ENCODE measurements around the gene TRIP13.

TRIP13 gene

GRCh38 chr5:952597-953271, 60.0 kb downstream of the TRIP13 start:
- Histone ChIP-seq H3K9me3 (ENCODE audit: control insufficient read depth, insufficient read depth, low read length) (no peaks in the 10 kb centered on the region), H3K36me3 (ENCODE audit: control insufficient read depth, low read length) (no peaks in the 10 kb centered on the region), H3F3A (ENCODE audit: control insufficient read depth, insufficient read depth) (no peaks in the 10 kb centered on the region), H3K27ac (ENCODE audit: low read depth, low read length) (no peak overlapping the region), H3K4me3 (ENCODE audit: low read length) (no peak overlapping the region), H3K27me3 (ENCODE audit: control insufficient read depth, low read length) (no peaks in the 10 kb centered on the region), H3K79me2 (ENCODE audit: control insufficient read depth, low read length) (no peaks in the 10 kb centered on the region), H3K4me2 (ENCODE audit: low read length) (no peak overlapping the region), H4K20me1 (ENCODE audit: control insufficient read depth, insufficient read depth, low read depth, low read length) (no peaks in the 10 kb centered on the region), H3K4me1 (ENCODE audit: control insufficient read depth, low read length) (no peaks in the 10 kb centered on the region), H3K9me2 (replicated peaks; ENCODE audit: control insufficient read depth, low read length) (no peaks in the 10 kb centered on the region)
- TF ChIP-seq, protein P1, sequence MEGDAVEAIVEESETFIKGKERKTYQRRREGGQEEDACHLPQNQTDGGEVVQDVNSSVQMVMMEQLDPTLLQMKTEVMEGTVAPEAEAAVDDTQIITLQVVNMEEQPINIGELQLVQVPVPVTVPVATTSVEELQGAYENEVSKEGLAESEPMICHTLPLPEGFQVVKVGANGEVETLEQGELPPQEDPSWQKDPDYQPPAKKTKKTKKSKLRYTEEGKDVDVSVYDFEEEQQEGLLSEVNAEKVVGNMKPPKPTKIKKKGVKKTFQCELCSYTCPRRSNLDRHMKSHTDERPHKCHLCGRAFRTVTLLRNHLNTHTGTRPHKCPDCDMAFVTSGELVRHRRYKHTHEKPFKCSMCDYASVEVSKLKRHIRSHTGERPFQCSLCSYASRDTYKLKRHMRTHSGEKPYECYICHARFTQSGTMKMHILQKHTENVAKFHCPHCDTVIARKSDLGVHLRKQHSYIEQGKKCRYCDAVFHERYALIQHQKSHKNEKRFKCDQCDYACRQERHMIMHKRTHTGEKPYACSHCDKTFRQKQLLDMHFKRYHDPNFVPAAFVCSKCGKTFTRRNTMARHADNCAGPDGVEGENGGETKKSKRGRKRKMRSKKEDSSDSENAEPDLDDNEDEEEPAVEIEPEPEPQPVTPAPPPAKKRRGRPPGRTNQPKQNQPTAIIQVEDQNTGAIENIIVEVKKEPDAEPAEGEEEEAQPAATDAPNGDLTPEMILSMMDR (IDR thresholded peaks at IDR 0.05; ENCODE audit: low read depth, low read length, poor library complexity, severe bottlenecking), result no peak
- no peak for TF ChIP-seq EZH2phosphoT487 (IDR thresholded peaks at IDR 0.05; ENCODE audit: borderline replicate concordance, low read length)

DNA sequence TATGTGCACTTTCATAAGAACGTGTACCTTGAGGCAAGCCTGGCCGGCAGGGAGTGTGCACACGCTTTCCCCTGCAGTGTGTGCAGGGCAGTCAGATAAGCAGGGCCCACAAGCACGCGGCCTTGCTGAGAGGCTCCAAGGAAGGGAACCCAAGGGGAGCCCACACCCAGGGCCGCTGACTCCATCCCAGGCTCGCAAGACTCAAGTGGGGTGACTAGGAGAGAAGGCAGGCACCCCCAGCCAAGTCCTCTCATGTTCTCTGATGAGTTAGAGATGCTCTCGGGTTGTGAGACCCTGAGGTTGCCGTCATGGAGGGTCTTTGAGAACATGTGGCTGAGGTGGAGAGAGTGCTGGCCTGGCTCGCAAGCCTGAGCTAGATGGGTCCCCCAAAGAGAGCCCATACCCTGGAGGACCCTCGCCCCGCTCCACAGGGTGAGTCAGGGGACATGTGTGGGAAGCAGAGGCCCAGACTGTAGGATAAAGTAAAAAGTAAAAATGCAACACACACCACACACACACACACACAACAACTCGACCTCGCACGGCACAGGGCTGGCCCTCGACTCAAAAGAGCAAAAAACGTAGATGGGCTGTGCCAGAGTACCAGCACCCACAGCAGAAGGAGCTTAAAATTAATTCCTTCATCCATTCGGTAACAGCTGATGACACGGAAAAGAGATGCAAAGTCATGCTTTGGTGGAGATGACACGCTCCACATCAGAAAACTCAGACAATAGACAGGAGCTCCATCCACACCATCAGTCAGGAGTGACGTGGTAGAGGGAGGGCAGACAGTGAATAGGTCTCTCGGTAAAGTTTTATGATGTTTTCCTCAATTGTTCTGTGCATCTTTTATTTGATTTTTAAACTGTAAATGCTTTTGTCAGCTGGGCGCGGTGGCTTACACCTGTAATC, 61.1 kb downstream of the TRIP13 start:
- Histone ChIP-seq H4K20me1 (ENCODE audit: control insufficient read depth, insufficient read depth, low read depth, low read length) (no peaks in the 10 kb centered on the region), H3K4me3 (ENCODE audit: low read length) (no peak overlapping the region), H3K27ac (ENCODE audit: low read depth, low read length) (no peak overlapping the region), H3K27me3 (ENCODE audit: control insufficient read depth, low read length) (no peaks in the 10 kb centered on the region), H3K79me2 (ENCODE audit: control insufficient read depth, low read length) (no peaks in the 10 kb centered on the region), H3F3A (ENCODE audit: control insufficient read depth, insufficient read depth) (no peaks in the 10 kb centered on the region), H3K9me3 (ENCODE audit: control insufficient read depth, insufficient read depth, low read length) (no peaks in the 10 kb centered on the region), H3K4me1 (ENCODE audit: control insufficient read depth, low read length) (no peaks in the 10 kb centered on the region), H3K36me3 (ENCODE audit: control insufficient read depth, low read length) (no peaks in the 10 kb centered on the region), H3K9me2 (replicated peaks; ENCODE audit: control insufficient read depth, low read length) (no peaks in the 10 kb centered on the region), H3K4me2 (ENCODE audit: low read length) (no peak overlapping the region)
- no peak for TF ChIP-seq EZH2phosphoT487 (IDR thresholded peaks at IDR 0.05; ENCODE audit: borderline replicate concordance, low read length)
- TF ChIP-seq, protein P1 (IDR thresholded peaks at IDR 0.05; ENCODE audit: low read depth, low read length, poor library complexity, severe bottlenecking), result no peak

DNA sequence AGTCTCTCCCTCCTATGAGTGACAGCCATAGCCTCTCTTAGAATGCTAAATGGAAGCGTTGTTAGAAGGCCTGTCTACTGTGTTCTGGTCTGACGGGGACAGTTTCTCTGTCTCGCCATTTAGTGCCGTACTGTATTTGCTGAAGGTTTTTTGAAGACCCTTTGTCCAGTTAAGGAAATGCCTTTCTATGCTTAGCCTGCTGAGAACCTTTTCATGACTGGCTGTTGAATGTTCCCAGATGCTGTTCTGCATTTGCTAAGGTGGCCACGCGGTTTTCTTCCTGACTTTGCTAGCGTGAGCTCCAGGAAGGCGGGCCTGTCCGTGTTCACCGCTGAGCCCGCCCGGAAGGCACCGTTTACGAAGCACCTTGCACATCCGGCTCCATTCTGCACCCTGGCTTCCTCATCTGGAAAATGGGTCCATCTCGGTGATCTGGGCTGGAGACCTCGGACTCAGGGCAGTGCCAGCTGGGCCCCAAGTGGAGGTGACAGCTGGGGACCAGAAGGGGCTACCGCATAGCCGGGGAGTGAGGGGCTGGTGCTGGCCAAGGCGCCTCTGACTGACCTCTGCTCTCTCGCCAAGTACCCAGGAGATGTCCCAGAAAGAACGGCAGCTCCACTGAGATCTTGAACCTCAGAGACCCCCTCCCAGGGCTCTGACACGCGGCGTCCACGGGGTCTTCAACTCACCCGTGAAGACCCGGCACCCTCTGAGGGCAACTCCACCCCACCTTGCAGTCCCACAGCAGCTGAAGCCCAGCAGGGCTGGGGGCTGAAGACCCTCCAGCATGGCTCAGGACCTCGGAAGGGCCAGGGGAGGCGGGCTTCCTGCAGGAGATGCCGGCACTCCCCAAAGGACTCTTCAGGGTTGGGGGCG, 63.4 kb downstream of the TRIP13 start:
- Histone ChIP-seq H3K4me1 (ENCODE audit: control insufficient read depth, low read length) (no peaks in the 10 kb centered on the region), H3K9me2 (replicated peaks; ENCODE audit: control insufficient read depth, low read length) (no peaks in the 10 kb centered on the region), H3F3A (ENCODE audit: control insufficient read depth, insufficient read depth) (no peaks in the 10 kb centered on the region), H3K27ac (ENCODE audit: low read depth, low read length) (no peak overlapping the region), H3K4me2 (ENCODE audit: low read length) (no peak overlapping the region), H3K4me3 (ENCODE audit: low read length) (no peak overlapping the region), H3K27me3 (ENCODE audit: control insufficient read depth, low read length) (no peaks in the 10 kb centered on the region), H3K9me3 (ENCODE audit: control insufficient read depth, insufficient read depth, low read length) (no peaks in the 10 kb centered on the region), H3K36me3 (ENCODE audit: control insufficient read depth, low read length) (no peaks in the 10 kb centered on the region), H3K79me2 (ENCODE audit: control insufficient read depth, low read length) (no peaks in the 10 kb centered on the region), H4K20me1 (ENCODE audit: control insufficient read depth, insufficient read depth, low read depth, low read length) (no peaks in the 10 kb centered on the region)
- no peak for TF ChIP-seq EZH2phosphoT487 (IDR thresholded peaks at IDR 0.05; ENCODE audit: borderline replicate concordance, low read length)
- TF ChIP-seq, protein P1 (IDR thresholded peaks at IDR 0.05; ENCODE audit: low read depth, low read length, poor library complexity, severe bottlenecking), result no peak
